Measurements from ENCODE around the gene CYP39A1.
A peak's percentile ranks its signal among the peaks of the same experiment; 100 is the strongest.
"Not testable (repeated sequence)": the region's sequence is repeated elsewhere in the genome, so short reads cannot be mapped to it uniquely, and the experiment has no call there.

CYP39A1 gene

GRCh38 chr6:46648869-46649492 lies 3.6 kb downstream of the CYP39A1 start:
- no peak for DNase-seq

DNA sequence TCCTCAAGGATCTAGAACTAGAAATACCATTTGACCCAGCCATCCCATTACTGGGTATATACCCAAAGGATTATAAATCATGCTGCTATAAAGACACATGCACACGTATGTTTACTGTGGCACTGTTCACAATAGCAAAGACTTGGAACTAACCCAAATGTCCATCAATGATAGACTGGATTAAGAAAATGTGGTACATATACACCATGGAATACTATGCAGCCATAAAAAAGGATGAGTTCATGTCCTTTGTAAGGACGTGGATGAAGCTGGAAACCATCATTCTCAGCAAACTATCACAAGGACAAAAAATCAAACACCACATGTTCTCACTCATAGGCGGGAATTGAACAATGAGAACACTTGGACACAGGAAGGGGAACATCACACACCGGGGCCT lies 4.5 kb downstream of the CYP39A1 start:
- DNase-seq = not testable (repeated sequence)

DNA sequence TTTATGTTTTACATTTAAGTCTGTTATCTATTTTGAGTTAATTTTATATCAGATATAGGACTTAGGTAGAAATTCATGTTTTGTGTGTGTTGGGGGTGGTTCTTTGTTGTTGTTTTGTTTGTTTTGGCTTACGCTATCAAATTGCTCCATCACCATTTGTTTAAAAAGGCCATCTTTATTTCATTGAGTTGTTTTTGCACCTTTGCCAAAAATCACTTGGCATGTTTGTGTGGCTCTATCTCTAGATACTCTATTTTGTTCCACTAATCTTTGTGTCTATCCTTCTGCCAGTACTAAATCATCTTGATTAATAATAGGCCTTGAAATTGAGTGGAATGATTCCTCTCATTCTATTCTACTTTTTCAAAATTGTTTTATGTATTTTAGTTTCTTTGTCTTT lies 7.4 kb downstream of the CYP39A1 start:
- DNase-seq = no peak

DNA sequence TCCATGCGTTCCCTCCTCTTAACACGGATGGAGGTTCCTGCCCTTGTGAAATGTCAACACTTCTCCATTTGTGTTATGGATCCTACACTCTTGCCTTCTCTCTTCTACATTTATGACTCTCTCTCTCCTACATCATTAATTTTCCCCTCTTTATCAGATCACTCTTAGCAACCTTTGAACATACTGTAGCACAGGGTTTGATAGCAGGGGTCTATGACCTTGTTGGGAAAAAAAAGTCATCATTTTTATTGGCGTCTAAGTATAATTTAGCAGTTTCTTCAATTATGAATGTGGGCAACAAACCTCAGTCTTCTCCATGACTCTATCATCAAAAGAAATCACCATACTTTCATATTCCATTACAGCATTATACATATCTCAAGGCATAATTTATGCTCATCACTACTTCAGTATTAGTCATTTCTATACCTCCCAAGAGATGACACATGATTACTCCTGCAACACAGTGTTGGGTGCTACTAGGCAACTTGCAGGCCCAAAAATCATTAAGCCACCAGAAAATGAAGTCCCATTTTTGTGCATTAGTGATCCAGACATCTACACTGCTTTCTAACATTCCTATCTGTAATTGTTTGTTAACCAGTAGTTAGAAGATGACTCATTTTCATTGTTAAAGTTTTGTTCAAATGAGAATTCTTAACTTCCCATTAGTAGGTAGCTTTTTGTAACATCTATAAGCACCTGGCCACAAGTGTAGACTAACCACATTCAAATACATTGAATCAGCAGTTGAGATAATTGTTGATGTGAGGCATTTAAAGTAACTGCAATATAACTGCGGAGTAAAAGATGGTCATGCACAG lies 9.5 kb downstream of the CYP39A1 start:
- DNase-seq = no peak

GRCh38 chr6:46638650-46639049 lies 14.0 kb downstream of the CYP39A1 start:
- no peak for DNase-seq

- DNase-seq = no peak
These were observed 14.7 kb downstream of the CYP39A1 start for GRCh38 chr6:46637933-46638332.

- no peak for DNase-seq
These were observed 15.5 kb downstream of the CYP39A1 start for GRCh38 chr6:46637145-46637544.

DNA sequence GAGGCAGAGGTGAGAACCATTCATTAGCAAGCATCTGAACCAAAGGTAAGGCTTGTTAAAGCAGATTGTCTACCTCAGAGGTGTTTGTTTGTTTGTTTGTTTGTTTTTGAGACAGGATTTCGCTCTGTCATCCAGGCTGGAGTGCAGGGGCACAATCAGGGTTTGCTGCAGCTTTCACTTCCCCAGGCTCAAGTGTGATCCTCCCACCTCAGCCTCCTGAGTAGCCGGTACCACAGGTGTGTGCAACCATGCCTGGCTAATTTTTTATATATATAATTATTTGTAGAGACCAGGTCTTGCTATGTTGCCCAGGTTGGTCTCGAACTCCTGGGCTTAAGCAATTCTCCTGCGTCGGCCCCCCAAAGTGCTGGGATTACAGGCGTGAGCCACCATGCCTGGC lies 17.2 kb downstream of the CYP39A1 start:
- no peak for DNase-seq

- DNase-seq = no peak
These were observed 20.6 kb downstream of the CYP39A1 start for GRCh38 chr6:46632053-46632452.

DNA sequence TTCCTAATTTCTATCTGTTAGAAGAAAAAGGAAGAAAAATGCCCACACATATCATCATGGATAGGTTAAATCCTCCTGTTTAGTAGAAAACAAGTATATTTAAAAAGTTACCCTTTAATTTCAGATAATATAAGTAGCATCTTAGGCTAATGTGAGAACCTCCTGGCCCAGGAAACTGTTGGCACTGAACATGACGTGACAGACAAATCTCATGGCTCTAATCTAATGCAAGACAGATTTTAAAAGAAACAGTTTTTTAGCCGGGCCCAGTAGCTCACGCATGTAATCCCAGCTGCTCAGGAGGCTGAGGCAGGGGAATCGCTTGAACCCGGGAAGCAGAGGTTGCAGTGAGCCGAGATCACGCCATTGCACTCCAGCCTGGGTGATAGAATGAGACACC lies 22.9 kb downstream of the CYP39A1 start:
- no peak for DNase-seq

GRCh38 chr6:46628976-46629375 lies 23.6 kb downstream of the CYP39A1 start:
- no peak for DNase-seq

DNA sequence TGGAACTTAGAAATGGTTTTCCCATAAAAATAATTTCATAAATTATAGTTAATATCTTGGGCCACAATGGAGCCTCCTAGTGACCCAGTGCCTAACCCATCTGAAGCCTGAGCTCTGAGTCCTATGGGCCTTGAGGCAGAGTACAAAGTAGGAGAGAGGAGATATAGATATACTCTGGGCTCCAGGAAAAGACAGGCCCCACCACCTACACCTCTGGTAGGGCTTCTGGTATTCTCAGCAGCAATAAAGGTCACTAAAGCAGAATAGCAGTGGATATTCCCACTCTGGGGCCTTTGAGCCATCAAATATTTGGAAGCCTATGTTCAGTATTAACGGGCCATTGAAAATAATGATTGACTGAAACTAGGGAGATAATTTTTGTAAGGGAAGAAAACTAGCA lies 24.1 kb downstream of the CYP39A1 start:
- no peak for DNase-seq

- DNase-seq = no peak
These were observed 25.6 kb downstream of the CYP39A1 start for GRCh38 chr6:46626976-46627375.

- DNase-seq = peak in 1 of 6 experiments; percentile 19
These were observed 26.2 kb downstream of the CYP39A1 start for GRCh38 chr6:46626228-46626909.

DNA sequence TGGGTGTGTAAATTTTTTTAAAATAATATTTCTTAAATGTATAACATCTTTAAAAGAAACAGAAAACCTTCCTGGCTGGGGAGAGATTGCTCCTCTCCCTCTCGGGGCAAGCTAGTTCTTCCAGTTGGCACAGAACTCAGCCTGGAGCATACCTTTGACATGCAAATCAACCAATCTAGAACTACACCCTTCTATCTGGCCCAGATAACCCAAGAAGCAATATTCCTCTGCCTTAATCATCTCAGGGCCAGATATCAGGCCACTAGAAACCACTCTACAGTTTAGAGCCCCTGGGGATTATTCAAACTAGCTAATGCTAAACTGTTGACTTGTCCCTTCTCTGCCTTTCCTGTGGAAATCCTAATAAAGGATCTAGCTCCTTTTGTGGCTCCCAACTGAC lies 33.9 kb downstream of the CYP39A1 start:
- DNase-seq = no peak

DNA sequence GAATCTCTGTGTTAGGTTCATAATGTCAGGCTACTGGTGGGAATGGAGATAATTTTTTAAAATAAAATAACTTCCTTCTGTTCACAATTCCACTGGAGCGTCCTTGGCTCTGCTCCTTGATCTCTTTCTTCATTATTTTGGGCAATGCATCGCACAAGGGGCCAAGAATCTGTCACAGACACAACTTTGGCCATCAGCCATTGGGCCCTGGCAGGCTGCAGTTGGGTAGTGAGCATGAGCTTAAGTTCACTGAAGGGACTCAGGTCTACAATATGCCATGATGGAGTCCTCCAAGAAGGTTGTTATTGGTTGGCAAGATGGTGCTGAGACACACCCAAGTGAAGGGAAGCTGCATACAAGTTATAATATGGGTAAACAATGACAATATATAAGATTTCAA lies 40.0 kb downstream of the CYP39A1 start:
- no peak for DNase-seq

- DNase-seq = no peak
These were observed 41.6 kb downstream of the CYP39A1 start for GRCh38 chr6:46610862-46611553.

DNA sequence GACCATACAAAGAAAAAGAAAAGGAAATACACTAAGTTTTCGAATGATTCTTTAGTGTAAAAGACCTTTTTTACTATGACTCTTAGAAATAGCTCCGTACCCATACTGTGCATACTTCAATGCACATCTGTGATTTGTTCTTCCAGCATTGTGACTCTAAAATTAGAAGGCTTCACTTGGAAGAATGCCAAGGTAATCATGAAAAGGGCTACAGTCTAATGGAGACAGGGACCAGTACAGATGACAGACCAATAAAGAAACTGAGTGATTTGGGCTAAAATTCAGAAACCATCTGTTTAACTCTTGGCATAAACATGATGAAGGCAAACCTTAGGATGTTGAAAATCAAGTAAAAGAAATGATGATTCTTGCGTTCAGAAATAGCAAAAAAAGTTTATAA lies 46.3 kb downstream of the CYP39A1 start:
- no peak for DNase-seq

DNA sequence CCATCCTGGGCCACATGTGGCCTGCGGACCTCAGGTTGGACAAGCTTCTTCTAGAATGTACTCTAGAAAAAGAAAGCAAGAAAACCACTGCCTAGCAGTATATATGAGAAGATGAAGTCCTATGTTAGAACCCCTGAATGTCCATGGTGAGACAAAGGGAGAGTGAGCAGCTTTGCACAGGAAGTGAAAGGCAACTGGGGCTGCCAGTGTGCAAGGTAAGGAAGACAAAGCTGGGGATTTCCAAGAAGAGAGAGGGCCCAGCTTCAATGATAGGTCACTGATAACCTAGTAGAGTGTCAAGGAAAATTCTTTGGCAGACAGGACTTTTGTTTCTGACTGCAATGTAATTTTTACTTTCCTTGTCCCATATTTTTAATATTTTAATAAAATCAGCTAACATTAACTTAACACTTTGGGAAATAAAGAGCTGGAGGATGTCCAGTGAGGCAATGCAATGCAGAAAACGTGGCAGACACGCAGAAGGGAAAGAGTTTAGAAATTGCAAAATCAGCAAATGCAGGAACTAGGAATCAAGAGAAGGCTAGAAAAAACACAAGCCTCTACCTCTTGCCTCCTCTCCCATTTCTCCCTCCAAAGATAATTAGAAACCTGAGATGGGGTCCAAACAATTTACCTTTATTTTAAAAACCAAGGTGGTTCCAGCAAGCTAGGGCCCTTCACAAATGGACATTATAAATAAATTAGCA lies 47.4 kb downstream of the CYP39A1 start:
- DNase-seq = no peak

DNA sequence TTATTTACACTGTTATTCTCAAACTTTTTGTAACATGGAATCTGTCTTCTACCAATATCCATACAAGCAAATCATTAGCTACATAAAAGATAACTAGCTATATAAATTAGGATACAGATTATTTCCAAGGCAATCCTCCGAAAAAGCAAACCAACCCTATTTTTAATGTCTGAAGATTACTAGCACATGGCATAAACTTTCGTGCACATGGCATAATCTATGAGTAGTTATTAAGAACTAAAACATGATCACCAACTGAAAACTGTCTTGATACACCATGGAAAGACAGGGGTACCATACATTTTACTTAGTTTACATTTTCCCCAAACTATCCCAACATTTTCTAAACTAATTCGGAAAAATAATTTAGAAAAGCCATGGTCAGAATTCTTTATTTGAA lies 54.4 kb downstream of the CYP39A1 start:
- no peak for DNase-seq

DNA sequence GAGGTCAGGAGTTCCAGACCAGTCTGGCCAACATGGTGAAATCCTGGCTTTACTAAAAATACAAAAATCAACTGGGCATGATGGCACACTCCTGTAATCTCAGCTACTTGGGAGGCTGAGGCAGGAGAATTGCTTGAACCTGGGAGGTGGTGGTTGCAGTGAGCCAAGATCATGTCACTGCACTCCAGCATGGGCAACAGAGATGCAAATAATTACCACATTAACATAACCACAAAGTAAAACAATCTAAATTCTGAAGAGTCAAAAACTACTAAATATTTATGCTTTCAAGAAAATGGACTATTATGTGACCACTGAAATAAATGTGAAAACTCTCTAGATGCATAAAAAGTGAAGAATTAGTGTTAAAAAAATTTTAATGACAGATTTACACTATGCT lies 59.9 kb downstream of the CYP39A1 start:
- no peak for DNase-seq

GRCh38 chr6:46592046-46592445 lies 60.6 kb downstream of the CYP39A1 start:
- no peak for DNase-seq

DNA sequence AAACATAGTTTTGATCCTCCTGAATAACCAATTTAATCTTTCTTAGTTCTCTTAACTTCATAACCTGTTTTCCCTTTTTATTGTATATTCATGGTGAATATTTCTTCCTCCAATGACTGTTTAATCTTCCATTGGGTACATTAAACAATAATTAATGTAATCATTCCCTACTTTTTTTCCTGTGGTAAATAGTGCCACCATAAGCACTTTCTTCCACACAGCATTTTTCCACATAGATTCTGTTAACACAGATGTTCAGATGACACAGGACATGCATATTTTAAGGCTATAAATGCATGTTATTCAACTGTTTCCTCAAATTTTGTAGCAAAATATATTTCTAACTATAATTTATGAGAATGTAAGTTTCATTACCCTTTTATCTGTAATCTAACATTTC lies 61.9 kb downstream of the CYP39A1 start:
- DNase-seq = no peak

All from stimulated activated naive CD4-positive, alpha-beta T cell (primary cell).